Nephron (organoid): ENCODE results near the gene CACNA2D2.

ENCODE experiments used
- H3K27ac Mint-ChIP-seq, 3 experiments: 2 replicates each; pipeline ENCODE4 v1.8.0; 2020; ENCODE audit warnings: mixed read lengths in 3 of 3, mild to moderate bottlenecking in 2 of 3, moderate library complexity in 1 of 3
- H3K27me3 Mint-ChIP-seq: 2 replicates; pipeline ENCODE4 v1.8.0; 2021; ENCODE audit warnings: low read depth, mild to moderate bottlenecking, moderate library complexity, mixed read lengths
- H3K36me3 Mint-ChIP-seq: 2 replicates; pipeline ENCODE4 v1.8.0; 2020; ENCODE audit warnings: low read depth, mixed read lengths
- H3K4me1 Mint-ChIP-seq: 2 replicates; pipeline ENCODE4 v1.8.0; 2020; ENCODE audit warnings: mixed read lengths
- H3K4me3 Mint-ChIP-seq, 3 experiments: 2 replicates each; pipeline ENCODE4 v1.8.0; 2020; ENCODE audit warnings: mild to moderate bottlenecking in 3 of 3, mixed read lengths in 3 of 3, moderate library complexity in 2 of 3
- H3K9me3 Mint-ChIP-seq: 2 replicates; pipeline ENCODE4 v1.8.0; 2020; ENCODE audit warnings: mixed read lengths
- TF ChIP-seq, protein P1 (sequence below), 3 experiments: fragments of 200-600 bp; sonication (generic); IDR thresholded peaks; one replicate each; pipeline ENCODE4 v1.5.0; 2021; ENCODE audit warnings: antibody characterized with exemption in 3 of 3; ENCODE audit not compliant: unreplicated experiment in 3 of 3

CACNA2D2 gene

DNA sequence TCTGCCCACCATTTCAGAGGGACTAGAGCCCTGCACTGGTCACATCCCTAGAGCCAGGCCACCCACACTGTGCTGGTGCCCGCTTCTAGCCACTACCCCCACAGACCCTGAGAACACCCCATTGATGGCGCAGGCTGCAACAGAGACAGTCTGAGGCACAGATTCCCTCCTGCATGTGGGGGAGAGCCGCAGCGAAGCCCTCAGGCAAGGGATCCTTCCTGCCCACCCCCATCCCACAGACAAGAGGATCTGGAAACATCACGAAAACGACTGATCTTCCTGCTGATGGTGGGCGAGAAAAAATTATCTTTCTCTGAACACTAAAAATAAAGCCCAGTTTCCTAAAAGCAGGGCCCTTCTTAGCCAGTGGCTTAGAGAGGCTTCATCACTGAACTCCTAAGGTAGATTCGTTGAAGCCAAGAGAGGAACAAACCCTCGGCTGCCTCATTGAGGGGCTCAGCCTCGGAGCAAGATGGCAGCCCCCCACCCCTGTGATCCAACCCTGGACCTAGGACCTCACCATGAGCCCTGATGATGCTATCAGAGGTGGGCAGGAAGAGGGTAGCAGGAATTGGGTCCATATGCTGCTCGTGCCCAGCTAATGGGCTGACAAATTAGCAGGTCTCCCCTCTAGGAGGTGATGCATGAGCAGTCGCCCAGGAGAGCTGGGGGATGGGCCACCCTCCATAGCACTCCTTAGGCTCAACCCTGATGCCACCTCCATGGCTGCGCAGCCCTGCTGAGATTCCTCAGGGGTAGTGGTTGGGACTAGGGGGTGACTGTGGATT, 54.5 kb downstream of the CACNA2D2 start:
- Mint-ChIP-seq H3K4me1 (peaks cover 36% of the 10 kb centered on the region), H3K4me3 (no peak overlapping the region), H3K9me3 (no peaks in the 10 kb centered on the region), H3K27ac (no peak overlapping the region), H3K27me3 (peaks cover 3% of the 10 kb centered on the region), H3K36me3 (no peaks in the 10 kb centered on the region)
- TF ChIP-seq, protein P1, sequence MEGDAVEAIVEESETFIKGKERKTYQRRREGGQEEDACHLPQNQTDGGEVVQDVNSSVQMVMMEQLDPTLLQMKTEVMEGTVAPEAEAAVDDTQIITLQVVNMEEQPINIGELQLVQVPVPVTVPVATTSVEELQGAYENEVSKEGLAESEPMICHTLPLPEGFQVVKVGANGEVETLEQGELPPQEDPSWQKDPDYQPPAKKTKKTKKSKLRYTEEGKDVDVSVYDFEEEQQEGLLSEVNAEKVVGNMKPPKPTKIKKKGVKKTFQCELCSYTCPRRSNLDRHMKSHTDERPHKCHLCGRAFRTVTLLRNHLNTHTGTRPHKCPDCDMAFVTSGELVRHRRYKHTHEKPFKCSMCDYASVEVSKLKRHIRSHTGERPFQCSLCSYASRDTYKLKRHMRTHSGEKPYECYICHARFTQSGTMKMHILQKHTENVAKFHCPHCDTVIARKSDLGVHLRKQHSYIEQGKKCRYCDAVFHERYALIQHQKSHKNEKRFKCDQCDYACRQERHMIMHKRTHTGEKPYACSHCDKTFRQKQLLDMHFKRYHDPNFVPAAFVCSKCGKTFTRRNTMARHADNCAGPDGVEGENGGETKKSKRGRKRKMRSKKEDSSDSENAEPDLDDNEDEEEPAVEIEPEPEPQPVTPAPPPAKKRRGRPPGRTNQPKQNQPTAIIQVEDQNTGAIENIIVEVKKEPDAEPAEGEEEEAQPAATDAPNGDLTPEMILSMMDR (IDR thresholded peaks at IDR 0.05; ENCODE audit: unreplicated experiment in 3 of 3), result no peak

DNA sequence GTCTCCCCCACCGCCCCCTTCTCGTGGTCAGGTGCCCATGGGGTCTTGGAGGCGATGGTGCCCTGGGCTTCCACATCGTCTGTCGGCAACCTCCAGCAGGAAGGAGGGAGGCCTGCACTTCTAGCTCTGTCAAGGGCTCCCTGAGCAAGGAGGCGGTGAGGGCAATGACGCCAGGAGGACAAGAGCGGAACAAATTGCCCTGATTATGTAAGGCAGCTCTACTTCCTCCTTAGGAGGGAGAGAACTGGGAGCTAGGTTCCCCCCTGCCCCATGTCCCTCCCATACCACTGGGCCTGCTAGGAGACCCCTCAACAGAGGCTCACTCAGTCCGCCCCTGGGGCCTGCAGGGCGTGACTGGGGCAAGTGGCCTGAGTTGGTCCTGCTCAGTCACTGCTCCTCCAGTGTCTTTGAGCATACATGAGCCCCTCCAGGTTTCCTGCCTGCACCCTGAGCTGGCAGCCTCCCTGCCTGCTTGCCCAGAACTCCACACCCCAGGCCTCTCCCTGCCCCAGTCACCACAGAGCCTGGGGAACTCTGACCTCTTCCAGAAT, 56.1 kb downstream of the CACNA2D2 start:
- H3K27ac Mint-ChIP-seq, result peak overlapping the region in 1 of 3 experiments; percentile 16
- H3K9me3 Mint-ChIP-seq, result no peaks in the 10 kb centered on the region
- peaks cover 31% of the 10 kb centered on the region for H3K4me1 Mint-ChIP-seq
- H3K36me3 Mint-ChIP-seq, result no peaks in the 10 kb centered on the region
- no peak overlapping the region for H3K4me3 Mint-ChIP-seq
- H3K27me3 Mint-ChIP-seq, result peaks cover 5% of the 10 kb centered on the region
- TF ChIP-seq, protein P1 (IDR thresholded peaks at IDR 0.05; ENCODE audit: unreplicated experiment in 3 of 3), result no peak

DNA sequence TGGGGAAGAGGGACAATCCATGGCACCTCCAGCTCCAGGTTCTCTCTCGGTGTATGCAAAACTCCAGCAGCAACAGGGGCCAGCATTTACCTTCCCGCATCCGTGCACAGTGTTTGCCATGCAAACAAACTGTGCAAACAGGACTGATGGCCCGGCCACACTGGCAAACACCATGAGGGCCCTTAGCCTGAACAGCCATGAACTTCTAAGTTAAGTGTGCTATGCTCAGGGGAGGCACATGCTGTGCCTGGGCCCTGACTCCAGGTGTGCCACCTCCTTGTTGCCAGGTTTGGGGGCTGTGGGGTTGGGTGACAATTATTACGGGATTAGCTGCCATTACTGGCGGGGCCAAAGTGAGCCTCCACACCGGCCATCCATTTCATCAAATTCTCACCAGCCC, 57.5 kb downstream of the CACNA2D2 start:
- Mint-ChIP-seq H3K27ac (no peak overlapping the region), H3K4me1 (peaks cover 39% of the 10 kb centered on the region), H3K9me3 (no peaks in the 10 kb centered on the region), H3K4me3 (no peak overlapping the region), H3K27me3 (peaks cover 9% of the 10 kb centered on the region), H3K36me3 (no peaks in the 10 kb centered on the region)
- TF ChIP-seq, protein P1 (IDR thresholded peaks at IDR 0.05; ENCODE audit: unreplicated experiment in 3 of 3), result no peak

DNA sequence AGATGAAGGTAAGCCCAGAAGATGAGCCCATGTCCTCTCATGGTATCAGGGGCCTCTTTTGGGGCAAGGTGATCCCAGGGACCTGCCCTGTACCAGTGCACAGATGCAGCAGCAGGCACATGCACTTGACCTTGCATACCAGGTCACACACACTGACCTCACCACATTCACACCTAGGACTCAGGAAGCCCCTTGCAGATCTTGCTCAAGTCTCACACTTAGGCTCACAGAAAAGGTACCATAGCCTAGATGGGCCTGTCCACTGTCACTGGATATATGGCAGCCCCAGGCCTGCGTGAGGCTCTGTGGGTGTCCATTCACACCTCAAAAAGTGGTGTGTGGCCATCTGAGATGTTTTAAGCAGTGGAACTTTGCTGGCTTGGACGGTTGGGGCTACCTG, 58.7 kb downstream of the CACNA2D2 start:
- H3K4me3 Mint-ChIP-seq, result no peak overlapping the region
- H3K27ac Mint-ChIP-seq, result no peak overlapping the region
- peaks cover 30% of the 10 kb centered on the region for H3K4me1 Mint-ChIP-seq
- H3K27me3 Mint-ChIP-seq, result peaks cover 9% of the 10 kb centered on the region
- H3K36me3 Mint-ChIP-seq, result no peaks in the 10 kb centered on the region
- TF ChIP-seq, protein P1 (IDR thresholded peaks at IDR 0.05; ENCODE audit: unreplicated experiment in 3 of 3), result no peak
- H3K9me3 Mint-ChIP-seq, result no peaks in the 10 kb centered on the region

DNA sequence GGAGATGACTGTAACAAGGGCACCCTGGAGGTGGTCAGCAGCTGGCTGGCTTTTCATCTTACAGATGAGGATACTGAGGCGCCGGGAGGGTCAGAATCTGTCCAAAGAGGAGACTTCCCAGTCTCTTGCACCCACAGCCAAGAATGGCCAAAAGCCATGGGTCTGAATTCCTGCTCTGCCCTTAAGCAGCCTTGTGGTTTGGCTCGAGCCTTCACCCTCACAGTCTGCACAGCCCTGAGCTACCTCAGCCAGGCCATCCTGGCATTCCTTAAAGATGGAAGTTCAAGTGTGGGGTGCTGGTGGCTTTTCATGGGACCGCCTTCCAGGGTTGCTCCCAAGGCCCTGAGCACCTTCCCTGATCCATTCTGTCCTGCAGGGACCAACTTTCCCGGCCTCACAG, 59.2 kb downstream of the CACNA2D2 start:
- no peaks in the 10 kb centered on the region for H3K9me3 Mint-ChIP-seq
- H3K4me1 Mint-ChIP-seq, result peaks cover 30% of the 10 kb centered on the region
- no peak overlapping the region for H3K4me3 Mint-ChIP-seq
- peaks cover 9% of the 10 kb centered on the region for H3K27me3 Mint-ChIP-seq
- TF ChIP-seq, protein P1 (IDR thresholded peaks at IDR 0.05; ENCODE audit: unreplicated experiment in 3 of 3), result no peak
- no peaks in the 10 kb centered on the region for H3K36me3 Mint-ChIP-seq
- H3K27ac Mint-ChIP-seq, result no peak overlapping the region
